GM20431 (cell line): ENCODE results near the gene KRTAP19-2.
"Not testable (repeated sequence)": the region's sequence is repeated elsewhere in the genome, so short reads cannot be mapped to it uniquely, and the experiment has no call there.

Experiments used
- in situ Hi-C: fragments of 300-500 bp; cut with MseI, MboI; formaldehyde crosslinking; loops from one replicate; pipeline ENCODE4 v1.15.0; 2020; ENCODE audit warnings: low sequenced_read_pairs; ENCODE audit not compliant: unreplicated experiment

KRTAP19-2 gene

GRCh38 chr21:30487336-30487735, at the start of gene KRTAP19-2:
KRTAP19-2 (minus strand) TSS chr21:30487436; CDS start chr21:30487348, 88 bp downstream.
- in situ Hi-C loops: no loop called here

- in situ Hi-C loops: no loop called here
Measured at GRCh38 chr21:30518876-30519275, 31.6 kb upstream of the KRTAP19-2 start.

- in situ Hi-C loops: no loop called here
Measured at GRCh38 chr21:30515681-30516080, 28.4 kb upstream of the KRTAP19-2 start.

- in situ Hi-C loops: not testable (repeated sequence)
Measured at GRCh38 chr21:30505621-30506205, 18.5 kb upstream of the KRTAP19-2 start.

GRCh38 chr21:30502041-30502440, 14.8 kb upstream of the KRTAP19-2 start, which contains the start of gene KRTAP19-5:
KRTAP19-5 (minus strand) TSS chr21:30502141; CDS start chr21:30502090, 51 bp downstream.
- in situ Hi-C loops: no loop called here

GRCh38 chr21:30497065-30497464, 9.8 kb upstream of the KRTAP19-2 start, which contains the start of gene KRTAP19-4:
KRTAP19-4 (minus strand) TSS chr21:30497165; CDS start chr21:30497110, 55 bp downstream.
- in situ Hi-C loops: no loop called here

- in situ Hi-C loops: no loop called here
Measured at GRCh38 chr21:30491963-30492428, 4.8 kb upstream of the KRTAP19-2 start, which contains the start of gene KRTAP19-3. KRTAP19-3 (minus strand) TSS chr21:30492013; CDS start chr21:30491957, 56 bp downstream.

- in situ Hi-C loops: no loop called here
Measured at GRCh38 chr21:30486180-30486579, 1.1 kb downstream of the KRTAP19-2 start.

GRCh38 chr21:30482130-30482529, 5.1 kb downstream of the KRTAP19-2 start:
- in situ Hi-C loops: no loop called here

GRCh38 chr21:30480145-30480544, 7.1 kb downstream of the KRTAP19-2 start, which contains the start of gene KRTAP19-1:
KRTAP19-1 (minus strand) TSS chr21:30480367; CDS start chr21:30480317, 50 bp downstream.
- in situ Hi-C loops: no loop called here

GRCh38 chr21:30479259-30479658, 8.0 kb downstream of the KRTAP19-2 start:
- in situ Hi-C loops: no loop called here

- in situ Hi-C loops: no loop called here
Measured at GRCh38 chr21:30478004-30478403, 9.2 kb downstream of the KRTAP19-2 start.

- in situ Hi-C loops: no loop called here
Measured at GRCh38 chr21:30468900-30469714, 18.1 kb downstream of the KRTAP19-2 start.

- in situ Hi-C loops: no loop called here
Measured at GRCh38 chr21:30463713-30464112, 23.5 kb downstream of the KRTAP19-2 start.

GRCh38 chr21:30448514-30448913, 38.7 kb downstream of the KRTAP19-2 start:
- in situ Hi-C loops: no loop called here

- in situ Hi-C loops: no loop called here
Measured at GRCh38 chr21:30447056-30447455, 40.2 kb downstream of the KRTAP19-2 start.

GRCh38 chr21:30444204-30444603, 43.0 kb downstream of the KRTAP19-2 start:
- in situ Hi-C loops: no loop called here

- in situ Hi-C loops: no loop called here
Measured at GRCh38 chr21:30443226-30443625, 44.0 kb downstream of the KRTAP19-2 start.

- in situ Hi-C loops: no loop called here
Measured at GRCh38 chr21:30439975-30440374, 47.3 kb downstream of the KRTAP19-2 start, which contains the start of gene KRTAP15-1. KRTAP15-1 (plus strand) TSS chr21:30440275; CDS start chr21:30440328, 53 bp downstream.
